WTC11 (cell line): ENCODE data around the gene EFNA5. TPM values are rescaled to one million over a fixed set of nuclear protein-coding genes. Genes with fewer than 3 reads are reported as not detected.
A peak's percentile ranks its signal among the peaks of the same experiment; 100 is the strongest.

Source experiments
- ATAC-seq: fragments of 200-7000 bp; cut with Tn5 transposase; 2 replicates; pipeline ENCODE4 v1.10.0; 2021; ENCODE audit warnings: mild to moderate bottlenecking, moderate library complexity
- Bru-seq: library from RNA; stranded (reverse); fragments of 400-500 nt; gene quantifications from one replicate; lab custom pipeline; 2021; lab: Mats Ljungman, UMichigan
- CTCF ChIA-PET: fragments of 300-600 bp; sonication (Branson Sonifier 250); formaldehyde crosslinking; loops from one replicate; lab custom pipeline; 2021; ENCODE audit warnings: antibody characterized with exemption; lab: Charles Lee
- POLR2A ChIA-PET: fragments of 350-600 bp; sonication (Branson Sonifier 250); formaldehyde crosslinking; loops from one replicate; lab custom pipeline; 2021; ENCODE audit warnings: antibody characterized with exemption; lab: Charles Lee
- DNase-seq: peaks from one replicate; pipeline ENCODE4 v3.0.0; 2021; ENCODE audit warnings: low spot score
- H3K27ac Mint-ChIP-seq: 2 replicates; pipeline ENCODE4 v1.8.0; 2021; ENCODE audit warnings: mixed read lengths
- H3K27me3 Mint-ChIP-seq: 2 replicates; pipeline ENCODE4 v1.8.0; 2021; ENCODE audit warnings: low read depth, mild to moderate bottlenecking, moderate library complexity, mixed read lengths
- H3K36me3 Mint-ChIP-seq: 2 replicates; pipeline ENCODE4 v1.8.0; 2021; ENCODE audit warnings: mixed read lengths
- H3K4me1 Mint-ChIP-seq: 2 replicates; pipeline ENCODE4 v1.8.0; 2022; ENCODE audit warnings: mixed read lengths
- H3K4me3 Mint-ChIP-seq: 2 replicates; pipeline ENCODE4 v1.8.0; 2021; ENCODE audit warnings: mild to moderate bottlenecking, moderate library complexity, mixed read lengths
- H3K9me3 Mint-ChIP-seq: 2 replicates; pipeline ENCODE4 v1.8.0; 2021; ENCODE audit warnings: mixed read lengths
- ATF1 ChIP-seq: sonication (generic); formaldehyde crosslinking; IDR thresholded peaks from 2 replicates; pipeline ENCODE4 v1.8.1; 2023; ENCODE audit warnings: mild to moderate bottlenecking, moderate library complexity, missing genetic modification reagents
- ATF2 ChIP-seq: sonication (generic); formaldehyde crosslinking; IDR thresholded peaks from 2 replicates; pipeline ENCODE4 v1.8.1; 2022; ENCODE audit warnings: low read depth, missing genetic modification reagents, borderline replicate concordance
- CREB1 ChIP-seq: sonication (generic); formaldehyde crosslinking; IDR thresholded peaks from 2 replicates; pipeline ENCODE4 v1.8.0; 2023; ENCODE audit warnings: mild to moderate bottlenecking, missing genetic modification reagents
- FOXJ3 ChIP-seq: sonication (generic); formaldehyde crosslinking; IDR thresholded peaks from 2 replicates; pipeline ENCODE4 v1.9.0; 2021; ENCODE audit warnings: missing genetic modification reagents, mild to moderate bottlenecking, borderline replicate concordance
- HMGXB4 ChIP-seq: sonication (generic); formaldehyde crosslinking; IDR thresholded peaks from 2 replicates; pipeline ENCODE4 v1.8.1; 2023; ENCODE audit warnings: mild to moderate bottlenecking, moderate library complexity, missing genetic modification reagents
- OVOL2 ChIP-seq: fragments of 250-450 bp; sonication (Bioruptor Pico); IDR thresholded peaks from 2 replicates; pipeline ENCODE4 v1.9.0; 2021; ENCODE audit warnings: mild to moderate bottlenecking, borderline replicate concordance
- RELA ChIP-seq: sonication (generic); formaldehyde crosslinking; IDR thresholded peaks from 2 replicates; pipeline ENCODE4 v1.8.1; 2022; ENCODE audit warnings: missing genetic modification reagents, mild to moderate bottlenecking, borderline replicate concordance
- STAT6 ChIP-seq: sonication (generic); formaldehyde crosslinking; conservative IDR thresholded peaks from 2 replicates; pipeline ENCODE4 v1.8.1; 2023; ENCODE audit warnings: mild to moderate bottlenecking, low read depth, missing genetic modification reagents, moderate library complexity
- USF2 ChIP-seq: sonication (generic); formaldehyde crosslinking; IDR thresholded peaks from 2 replicates; pipeline ENCODE4 v1.8.1; 2023; ENCODE audit warnings: mild to moderate bottlenecking, missing genetic modification reagents, moderate library complexity
- ZBTB21 ChIP-seq: sonication (generic); formaldehyde crosslinking; IDR thresholded peaks from 2 replicates; pipeline ENCODE4 v1.8.1; 2023; ENCODE audit warnings: mild to moderate bottlenecking, missing genetic modification reagents, borderline replicate concordance
- ZNF138 ChIP-seq: sonication (generic); formaldehyde crosslinking; conservative IDR thresholded peaks from 2 replicates; pipeline ENCODE4 v1.8.1; 2022; ENCODE audit warnings: mild to moderate bottlenecking, moderate library complexity, missing genetic modification reagents
- ZSCAN18 ChIP-seq: fragments of 250-450 bp; sonication (Bioruptor Pico); IDR thresholded peaks from 2 replicates; pipeline ENCODE4 v2.1.2; 2022; ENCODE audit warnings: mild to moderate bottlenecking, moderate library complexity
- long read RNA-seq, 3 experiments: library from RNA in 1 of 3; library from capped mRNA in 1 of 3; library from polyadenylated mRNA in 1 of 3; unstranded in 2 of 3; stranded (forward) in 1 of 3; transcript quantifications; one replicate each; pipeline ENCODE4 v2.0.0, GENCODE V29; 2021
- total RNA-seq: library from RNA; stranded (reverse); gene quantifications from 3 replicates; pipeline ENCODE4 v1.2.3, GENCODE V29; 2021
- TF ChIP-seq, protein P1 (sequence below): sonication (generic); formaldehyde crosslinking; IDR thresholded peaks from 2 replicates; pipeline ENCODE4 v1.8.0; 2022; ENCODE audit warnings: mild to moderate bottlenecking, missing genetic modification reagents

EFNA5 gene
- 17.4 to 23.6 TPM (median 23.2 TPM) in 3 replicates for total RNA-seq
- percentile 69 among the genes with signal in this experiment for Bru-seq, nascent RNA
- long read RNA-seq, experiment 1, partial matches to known transcripts: 0 of 16 reads
- long read RNA-seq, experiment 1, other reads (novel, unspliced or antisense): 16 of 16 reads
- long read RNA-seq, experiment 2, partial matches to known transcripts: 0 of 6 reads
- long read RNA-seq, experiment 2, other reads (novel, unspliced or antisense): 6 of 6 reads
- long read RNA-seq, experiment 3: 0 reads

- H3K27ac Mint-ChIP-seq: peak within 1 kb of the TSS; percentile 84
- TF ChIP-seq STAT6 (CRISPR knock-in tag) (no peak), ATF1 (CRISPR knock-in tag) (0 out of 2 replicates have a peak, but pooled peaks have one; percentile 9), ZNF138 (CRISPR knock-in tag) (0 out of 2 replicates have a peak, but pooled peaks have one; percentile 19), CREB1 (CRISPR knock-in tag) (no peak), FOXJ3 (CRISPR knock-in tag) (no peak), ATF2 (CRISPR knock-in tag) (no peak), USF2 (CRISPR knock-in tag) (no peak), ZBTB21 (CRISPR knock-in tag) (no peak), ZSCAN18 (CRISPR knock-in tag) (no peak), RELA (CRISPR knock-in tag) (no peak), OVOL2 (no peak), HMGXB4 (0 out of 2 replicates have a peak, but pooled peaks have one; percentile 17)
- TF ChIP-seq, protein P1, sequence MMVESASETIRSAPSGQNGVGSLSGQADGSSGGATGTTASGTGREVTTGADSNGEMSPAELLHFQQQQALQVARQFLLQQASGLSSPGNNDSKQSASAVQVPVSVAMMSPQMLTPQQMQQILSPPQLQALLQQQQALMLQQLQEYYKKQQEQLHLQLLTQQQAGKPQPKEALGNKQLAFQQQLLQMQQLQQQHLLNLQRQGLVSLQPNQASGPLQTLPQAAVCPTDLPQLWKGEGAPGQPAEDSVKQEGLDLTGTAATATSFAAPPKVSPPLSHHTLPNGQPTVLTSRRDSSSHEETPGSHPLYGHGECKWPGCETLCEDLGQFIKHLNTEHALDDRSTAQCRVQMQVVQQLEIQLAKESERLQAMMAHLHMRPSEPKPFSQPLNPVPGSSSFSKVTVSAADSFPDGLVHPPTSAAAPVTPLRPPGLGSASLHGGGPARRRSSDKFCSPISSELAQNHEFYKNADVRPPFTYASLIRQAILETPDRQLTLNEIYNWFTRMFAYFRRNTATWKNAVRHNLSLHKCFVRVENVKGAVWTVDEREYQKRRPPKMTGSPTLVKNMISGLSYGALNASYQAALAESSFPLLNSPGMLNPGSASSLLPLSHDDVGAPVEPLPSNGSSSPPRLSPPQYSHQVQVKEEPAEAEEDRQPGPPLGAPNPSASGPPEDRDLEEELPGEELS (CRISPR knock-in tag): 0 out of 2 replicates have a peak, but pooled peaks have one; percentile 3
- ChIA-PET POLR2A (no interaction called here), CTCF (no interaction called here)
- no peaks in the 10 kb centered on the region for H3K36me3 Mint-ChIP-seq
- H3K9me3 Mint-ChIP-seq: no peaks in the 10 kb centered on the region
- peak; percentile 57 for DNase-seq
- H3K4me3 Mint-ChIP-seq: peak within 1 kb of the TSS; percentile 92
- H3K27me3 Mint-ChIP-seq: peaks cover 36% of the 10 kb centered on the region
- peaks cover 32% of the 10 kb centered on the region for H3K4me1 Mint-ChIP-seq
- ATAC-seq: peak; percentile 1
These were observed at the start of gene EFNA5 for GRCh38 chr5:107670932-107671741. TSS of gene EFNA5 (minus strand) at chr5:107670937.
